NCI-H187 treated with DMSO at 0.1 percent for 48 hours (cell line): Measurements from ENCODE around the gene SLC16A6.
"Not testable (repeated sequence)": the region's sequence is repeated elsewhere in the genome, so short reads cannot be mapped to it uniquely, and the experiment has no call there.

ENCODE experiments used
- DNase-seq: peaks from one replicate; lab custom pipeline; 2025; lab: John Stamatoyannopoulos, UW

Gene SLC16A6

DNA sequence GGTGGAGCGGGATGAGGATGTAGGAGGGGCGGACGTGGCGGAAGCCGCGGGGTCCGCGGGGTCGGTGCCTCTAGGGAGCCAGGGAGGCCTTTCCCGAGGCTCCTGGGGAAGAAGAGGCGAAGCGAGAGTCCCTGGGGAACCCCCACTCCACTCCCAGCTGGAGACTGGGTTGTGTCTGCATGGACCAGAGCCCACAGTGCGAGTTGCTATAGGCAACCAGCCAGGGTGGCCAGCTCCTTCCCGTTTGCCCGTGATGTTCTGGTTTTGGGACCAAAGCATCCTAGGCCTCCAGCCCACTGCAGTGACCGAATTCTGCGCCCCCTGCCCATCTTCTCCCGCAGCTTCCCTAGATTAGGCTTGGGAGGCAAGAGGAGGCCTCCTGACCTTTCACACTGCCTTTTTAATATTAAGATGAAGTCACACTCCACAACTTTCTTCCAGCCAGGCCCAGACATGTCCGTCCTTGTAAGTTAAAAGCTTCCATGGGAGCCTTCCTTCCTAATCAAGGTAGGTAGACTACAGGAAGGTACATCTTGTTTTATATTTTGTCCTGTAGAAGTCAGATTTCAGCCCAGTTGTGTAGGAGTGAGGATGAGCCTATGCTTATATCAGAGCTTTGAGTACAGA is 42.6 kb downstream of the SLC16A6 start:
- no peak for DNase-seq

DNA sequence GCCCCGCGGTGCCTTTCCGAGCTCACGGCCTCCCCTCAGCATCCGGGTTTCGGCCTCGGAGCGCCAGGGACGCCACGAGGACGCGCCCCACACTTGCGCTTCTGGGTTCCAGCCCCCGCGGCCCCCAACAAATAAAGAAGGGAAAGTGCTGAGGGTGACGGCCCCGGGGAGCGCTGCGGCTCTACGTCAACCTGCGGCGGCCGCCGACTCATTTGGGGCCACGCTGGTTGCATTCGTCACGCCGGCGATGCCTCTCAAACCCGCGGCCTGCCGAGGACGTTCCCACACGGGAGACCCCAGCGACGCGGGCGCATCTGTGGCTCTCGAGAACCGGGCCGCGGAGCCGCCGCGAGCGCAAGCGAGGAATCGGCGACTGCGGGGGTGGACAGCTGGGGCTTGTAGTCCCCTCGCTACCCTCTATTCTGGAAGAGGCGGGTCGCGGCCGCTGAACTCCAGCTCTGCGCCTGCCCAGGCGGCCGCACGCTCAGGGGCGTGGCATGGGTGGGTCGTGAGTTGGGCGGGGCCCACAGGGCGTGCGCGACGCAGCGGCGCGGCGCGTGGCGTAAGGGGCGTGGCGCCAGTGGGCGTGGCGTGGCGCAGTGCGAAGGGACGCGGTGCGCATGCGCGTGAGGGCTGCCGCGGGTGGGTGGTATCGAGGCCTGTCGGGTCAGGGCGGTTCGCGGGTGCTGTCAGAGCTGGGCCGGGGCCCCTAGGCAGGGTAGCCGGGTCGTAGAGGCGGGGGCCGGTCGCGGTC is 43.3 kb downstream of the SLC16A6 start, which contains the start of gene AMZ2:
TSS of gene AMZ2 (plus strand) at position 599 of the 754 bp plus-strand sequence. CDS start 2,145 bp downstream, outside the sequence.
- peak; percentile 13 for DNase-seq

DNA sequence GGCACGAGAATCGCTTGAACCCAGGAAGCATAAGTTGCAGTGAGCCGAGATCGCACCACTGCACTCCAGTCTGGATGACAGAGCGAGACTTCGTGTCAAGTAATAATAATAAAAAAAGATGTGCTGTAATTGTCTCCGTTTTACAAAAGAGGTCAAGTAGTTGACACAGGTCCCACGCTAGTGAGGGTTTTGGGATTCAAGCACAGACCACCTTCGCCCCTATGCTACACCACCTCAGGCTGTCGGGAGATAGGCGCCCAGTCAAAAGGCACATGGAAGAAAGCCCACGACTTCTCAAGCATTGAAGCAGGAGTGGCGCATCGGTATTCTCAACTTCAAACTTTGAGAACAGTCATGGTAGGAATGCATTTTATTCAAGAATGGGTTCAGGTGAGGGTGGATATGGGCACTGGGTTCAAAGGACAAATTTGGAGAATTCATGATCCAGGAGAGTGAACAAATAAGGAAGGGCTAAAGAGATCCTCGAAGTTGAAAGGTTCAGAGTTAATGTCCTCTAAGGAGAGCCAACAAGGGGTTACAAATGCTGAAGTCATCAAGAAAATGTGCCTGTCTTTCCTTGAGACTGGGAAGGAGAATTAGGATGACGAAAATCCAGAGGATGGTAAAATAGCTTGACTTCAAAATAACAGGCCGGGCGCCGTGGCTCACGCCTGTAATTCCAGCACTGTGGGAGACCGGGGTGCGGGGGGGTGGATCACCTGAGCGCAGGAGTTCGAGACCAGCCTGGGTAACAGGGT is 44.5 kb downstream of the SLC16A6 start:
- no peak for DNase-seq

DNA sequence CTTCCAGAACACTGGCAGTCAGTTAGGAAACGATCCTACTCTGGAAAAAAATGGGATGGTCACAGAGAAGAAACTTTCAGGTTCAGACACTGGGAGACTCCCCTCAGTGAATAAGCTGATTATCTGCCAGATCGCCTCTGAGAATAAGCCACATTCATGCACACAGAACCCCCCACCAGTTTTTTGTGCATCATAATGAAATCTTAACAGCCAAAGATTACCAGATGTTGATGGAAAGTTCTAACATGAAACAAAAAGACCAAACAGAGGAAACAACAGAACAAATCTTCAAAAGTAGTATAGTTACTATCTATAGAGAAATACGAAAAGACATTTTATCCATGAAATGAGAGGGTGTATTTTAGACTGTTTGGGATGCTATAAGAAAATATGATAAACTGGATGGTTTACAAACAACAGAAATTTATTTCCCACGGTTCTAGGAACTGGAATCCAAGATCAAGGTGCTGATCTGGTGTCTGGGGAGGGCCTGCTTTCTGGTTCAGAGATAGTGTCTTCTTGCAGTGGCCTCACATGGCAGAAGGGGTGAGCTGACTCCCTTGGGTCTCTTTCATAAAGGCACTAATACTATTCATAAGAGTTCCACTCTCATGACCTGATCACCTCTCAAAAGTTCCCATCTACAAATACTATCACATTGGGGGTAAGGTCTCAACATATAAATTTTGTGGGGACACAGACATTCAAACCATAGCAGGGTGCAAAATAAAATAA is 51.1 kb downstream of the SLC16A6 start:
- no peak for DNase-seq

DNA sequence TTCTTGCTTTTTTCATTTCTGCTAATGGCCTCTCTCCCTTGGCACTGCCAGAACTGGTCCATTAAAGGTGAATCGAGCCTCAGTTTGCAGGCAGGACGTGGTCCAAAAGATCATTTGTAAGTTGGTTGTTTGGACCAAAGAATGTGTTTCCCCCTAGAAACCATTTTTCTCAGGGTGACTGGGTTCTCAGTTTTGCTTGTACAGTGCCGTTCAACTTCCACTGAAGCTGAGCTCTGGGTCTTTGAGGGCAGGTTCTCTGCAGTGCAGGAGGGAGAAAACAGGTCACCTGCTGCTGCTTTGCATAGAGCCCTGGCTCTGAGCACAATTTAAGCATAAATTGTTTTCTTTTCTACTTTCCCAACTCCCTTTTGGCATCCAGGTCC is 52.1 kb downstream of the SLC16A6 start:
- no peak for DNase-seq

DNA sequence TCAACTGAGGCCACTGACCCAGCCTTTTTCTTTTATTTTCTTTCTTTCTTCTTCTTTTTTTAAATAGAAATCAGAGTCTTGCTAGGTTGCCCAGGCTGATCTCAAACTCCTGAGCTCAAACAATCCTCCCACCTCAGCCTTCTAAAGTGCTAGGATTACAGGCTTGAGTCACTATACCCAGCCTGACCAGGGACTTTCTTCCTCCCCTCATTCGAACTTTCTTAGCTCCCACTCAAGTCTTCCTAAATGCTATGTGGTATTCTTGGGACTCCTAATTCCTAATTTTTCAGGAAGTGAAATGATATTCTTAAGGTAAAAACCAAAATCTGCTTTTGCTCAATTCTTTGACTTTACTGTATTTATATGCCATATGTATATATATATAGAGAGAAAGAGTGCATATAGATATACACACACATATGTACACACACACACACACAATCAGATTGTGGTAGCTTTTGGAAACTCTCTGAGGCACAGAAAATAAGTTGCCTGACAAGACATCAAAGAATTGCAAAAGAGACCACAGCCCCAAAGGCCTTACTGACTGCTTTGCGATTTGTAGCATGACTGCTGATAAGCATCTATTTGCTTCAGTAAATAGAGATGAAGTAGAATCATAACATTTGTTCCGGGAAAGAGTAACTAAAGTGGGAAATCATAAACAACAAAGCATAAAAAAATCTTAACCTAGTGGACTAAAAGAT is 52.6 kb downstream of the SLC16A6 start:
- no peak for DNase-seq

DNA sequence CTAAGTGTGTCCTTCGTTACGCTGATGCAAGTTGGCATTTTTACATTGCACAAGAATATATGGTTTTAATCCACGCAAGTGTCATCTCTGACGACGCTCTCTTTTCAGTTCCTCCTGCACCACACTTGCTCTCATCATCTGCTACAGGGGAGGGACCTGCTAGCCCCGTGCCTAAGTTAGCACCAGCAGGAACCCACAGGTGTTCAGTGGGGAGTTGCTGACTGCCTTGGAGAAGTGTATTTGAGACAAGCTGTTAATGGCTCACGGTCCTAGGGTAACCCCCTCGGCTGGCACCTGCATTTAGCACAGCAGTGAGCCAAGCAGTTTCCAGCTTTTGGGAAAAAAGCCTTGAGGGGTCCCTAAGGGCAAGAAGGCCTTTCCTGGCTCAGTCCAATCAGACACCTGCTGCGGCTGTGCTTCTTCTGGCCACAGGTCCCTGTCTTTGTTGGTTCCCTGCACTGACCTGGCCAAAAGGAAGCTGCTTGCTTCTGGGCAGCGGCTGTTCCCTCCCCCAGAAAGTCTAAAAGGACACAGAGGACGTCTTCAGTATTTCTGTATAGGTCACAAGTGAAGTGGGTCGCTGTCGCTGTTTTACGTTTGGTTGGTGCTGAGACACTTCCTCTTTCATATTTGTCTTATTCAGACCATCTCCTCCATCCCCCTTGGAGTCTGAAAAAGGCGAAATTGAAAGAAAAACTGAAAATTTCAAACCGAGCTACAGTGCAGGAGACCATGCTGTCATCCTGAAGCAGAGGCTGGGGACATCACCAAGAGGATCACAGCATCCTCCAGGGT is 53.4 kb downstream of the SLC16A6 start:
- DNase-seq: not testable (repeated sequence)

DNA sequence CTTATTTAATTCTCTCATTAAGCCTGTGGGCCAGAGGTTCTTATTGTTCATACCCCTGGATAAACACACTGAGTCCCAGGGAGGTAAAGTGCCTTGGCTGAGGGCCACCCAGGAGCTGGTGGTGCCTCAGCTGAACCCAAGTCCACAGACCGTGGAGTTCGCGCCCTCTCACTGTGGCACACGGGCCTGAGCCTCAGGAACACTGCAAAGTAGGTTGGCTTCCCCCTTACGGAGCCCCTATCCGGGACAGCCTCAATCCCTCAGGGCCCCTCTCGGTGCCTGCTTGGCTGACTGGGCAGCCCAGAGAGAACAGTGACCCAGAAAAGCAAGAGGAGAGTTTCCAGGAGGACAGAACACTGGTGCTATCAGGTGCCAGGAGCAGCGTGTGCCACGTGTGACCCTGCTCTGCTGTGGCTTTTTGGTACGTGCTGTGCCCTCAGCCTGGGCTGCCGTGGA is 55.6 kb downstream of the SLC16A6 start:
- DNase-seq: not testable (repeated sequence)

DNA sequence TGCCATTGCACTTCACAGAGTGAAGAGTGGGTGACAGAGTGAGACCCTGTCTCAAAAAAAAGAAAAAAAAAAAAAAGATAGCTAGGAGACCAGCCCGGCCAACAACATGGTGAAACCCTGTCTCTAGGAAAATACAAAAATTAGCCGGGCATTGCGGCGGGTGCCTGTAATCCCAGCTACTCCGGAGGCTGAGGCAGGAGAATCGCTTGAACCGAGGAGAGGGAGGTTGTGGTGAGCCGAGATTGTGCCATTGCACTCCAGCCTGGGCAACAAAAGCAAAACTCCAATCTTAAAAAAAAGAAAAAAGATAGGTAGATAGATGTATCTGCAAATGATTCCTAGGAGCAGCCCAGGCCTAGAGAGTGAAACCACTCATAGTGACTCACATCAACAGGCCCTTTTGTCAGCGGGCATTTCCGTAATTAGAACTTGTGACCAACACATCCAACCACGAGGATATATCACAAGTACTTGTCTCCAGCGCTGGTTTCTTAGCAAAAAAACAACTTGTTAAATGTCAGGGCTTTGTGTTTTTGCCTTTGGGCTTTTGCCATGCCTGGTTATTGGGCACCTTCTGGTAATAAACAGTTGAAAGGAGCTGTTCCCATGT is 56.1 kb downstream of the SLC16A6 start:
- not testable (repeated sequence) for DNase-seq

DNA sequence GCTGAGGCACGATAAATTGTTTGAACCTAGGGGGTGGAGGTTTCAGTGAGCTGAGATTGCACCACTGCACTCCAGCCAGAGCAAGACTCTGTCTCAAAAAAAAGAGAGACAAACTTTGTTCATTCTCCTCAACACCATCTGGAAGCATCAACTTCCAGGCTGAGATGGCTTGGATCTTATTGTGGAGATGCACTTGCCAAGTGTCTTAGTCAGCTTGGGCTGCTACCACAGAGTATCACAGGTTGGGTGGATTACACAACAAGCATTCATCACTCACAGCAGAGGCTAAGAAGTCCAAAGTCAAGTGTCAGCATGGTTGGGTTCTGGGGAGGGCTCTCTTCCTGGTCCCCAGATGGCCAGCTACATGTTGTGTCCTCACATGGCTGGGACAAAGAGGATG is 58.2 kb downstream of the SLC16A6 start:
- not testable (repeated sequence) for DNase-seq

DNA sequence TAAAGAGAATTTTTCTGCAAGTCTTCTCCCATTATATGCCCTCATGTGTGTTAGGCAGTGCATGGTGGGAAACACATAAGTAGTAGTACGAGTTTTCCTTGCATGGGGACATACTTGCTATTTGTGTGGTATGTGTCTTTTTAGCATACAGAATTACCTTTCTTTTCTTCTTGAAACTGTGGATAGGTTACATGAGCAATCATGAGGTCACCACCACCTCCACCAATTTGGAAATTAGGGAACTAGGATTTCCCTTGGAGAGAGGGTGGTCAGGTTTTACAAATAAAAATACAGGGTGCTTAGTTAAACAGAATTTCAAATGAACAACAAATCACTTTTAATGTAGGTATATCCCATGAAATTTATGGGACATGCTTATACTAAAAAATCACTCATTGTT is 59.4 kb downstream of the SLC16A6 start:
- no peak for DNase-seq

DNA sequence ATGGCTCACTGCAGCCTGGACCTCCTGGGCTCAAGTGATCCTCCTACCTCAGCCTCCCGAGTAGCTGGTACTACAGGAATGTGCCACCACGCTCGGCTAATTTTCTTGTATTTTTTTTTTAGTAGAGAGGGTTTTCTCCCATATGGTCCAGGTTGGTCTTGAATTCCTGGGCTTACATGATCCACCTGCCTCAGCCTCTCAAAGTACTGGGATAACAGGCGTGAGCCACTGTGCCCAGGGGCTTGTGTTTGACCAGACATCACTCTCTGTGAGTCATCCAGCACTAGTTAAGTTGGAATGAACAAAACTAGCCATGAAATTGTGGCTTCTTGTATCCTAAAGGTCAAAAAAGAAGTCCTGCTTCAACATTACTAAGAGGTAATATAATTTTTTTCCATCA is 59.8 kb downstream of the SLC16A6 start:
- not testable (repeated sequence) for DNase-seq

DNA sequence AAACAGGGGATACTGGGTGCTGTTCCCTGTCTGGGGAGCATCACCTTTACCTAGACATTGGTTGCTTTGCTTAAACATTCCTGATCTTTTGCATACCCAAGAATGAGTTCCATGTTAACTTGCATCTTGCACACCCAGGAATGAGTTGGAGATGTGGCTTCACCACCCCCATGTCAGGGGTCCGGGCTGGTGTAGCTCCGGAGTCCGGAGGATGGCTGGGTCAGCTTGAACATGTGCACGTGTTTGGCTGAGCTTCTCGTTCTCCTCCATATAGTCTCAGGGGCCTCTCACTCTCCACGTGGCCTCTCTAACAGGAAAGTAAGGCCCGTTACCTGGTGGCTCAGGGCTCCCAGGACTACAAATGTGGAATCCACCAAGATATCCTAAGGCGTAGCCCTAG is 61.3 kb downstream of the SLC16A6 start:
- DNase-seq: no peak

DNA sequence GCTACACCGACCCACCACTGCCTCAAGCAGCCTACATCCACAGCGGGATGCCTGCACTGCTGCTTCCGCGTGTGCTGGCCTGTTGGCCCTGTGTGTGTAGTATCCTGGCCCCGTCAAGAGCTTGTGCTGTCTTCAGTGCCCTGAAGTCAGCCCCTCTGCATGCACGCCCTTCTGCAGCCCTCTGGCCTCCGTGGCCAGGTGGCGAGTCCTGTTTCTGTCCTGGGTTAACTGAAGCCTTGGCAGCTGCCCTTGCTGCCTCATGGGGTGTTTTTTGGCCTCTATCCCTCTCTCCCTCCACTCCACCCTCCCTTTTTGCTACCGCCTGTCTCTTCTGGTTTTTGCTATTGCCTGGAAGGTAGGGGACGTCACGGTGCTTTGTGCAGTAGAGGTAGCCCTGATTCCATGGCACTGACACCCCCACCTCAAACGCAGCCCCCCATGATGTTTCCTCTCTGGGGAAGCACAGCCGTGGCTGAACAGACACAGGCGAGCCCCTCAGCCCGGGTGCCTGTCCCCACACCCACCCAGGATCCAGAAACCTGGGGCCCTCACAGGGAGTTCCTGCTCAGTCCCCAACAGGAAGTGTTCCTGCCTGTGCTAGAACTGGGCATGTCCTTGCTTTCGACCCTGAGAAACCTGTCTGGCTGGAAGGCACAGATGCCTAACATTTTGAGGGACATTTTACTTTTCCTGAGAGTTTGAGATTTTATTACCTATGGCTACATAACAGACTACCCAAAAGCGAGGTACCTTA is 61.9 kb downstream of the SLC16A6 start:
- no peak for DNase-seq

DNA sequence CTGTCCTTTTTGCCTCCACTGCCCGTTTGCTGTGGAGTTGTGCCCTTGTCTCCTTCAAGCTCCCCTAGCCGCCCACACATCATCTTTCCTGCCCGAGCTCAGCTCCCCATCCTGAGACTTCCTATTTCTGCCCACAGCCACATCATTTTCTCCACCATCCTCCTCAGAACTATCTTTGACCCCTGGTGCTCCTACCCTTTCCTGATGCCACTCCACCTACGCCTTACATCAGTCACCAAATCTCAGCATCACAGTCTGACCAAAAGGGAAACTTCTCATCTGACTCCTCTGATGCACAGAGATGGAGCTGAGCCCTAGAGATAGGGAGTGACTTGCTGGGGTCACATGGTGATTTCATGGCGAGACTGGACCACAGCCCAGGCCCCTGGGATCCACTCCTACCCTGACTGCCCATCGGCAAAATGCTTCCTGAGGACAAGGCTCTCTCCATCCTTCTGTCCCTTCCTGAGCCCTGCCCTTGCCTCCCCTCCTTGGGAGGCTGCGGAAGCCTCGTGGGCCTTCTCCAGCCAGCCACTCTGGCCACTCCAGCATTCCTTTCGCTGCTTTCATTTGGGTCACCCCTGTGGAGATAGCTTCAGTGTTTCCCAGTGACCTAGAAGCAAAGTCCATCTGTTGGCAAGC is 62.8 kb downstream of the SLC16A6 start:
- not testable (repeated sequence) for DNase-seq

DNA sequence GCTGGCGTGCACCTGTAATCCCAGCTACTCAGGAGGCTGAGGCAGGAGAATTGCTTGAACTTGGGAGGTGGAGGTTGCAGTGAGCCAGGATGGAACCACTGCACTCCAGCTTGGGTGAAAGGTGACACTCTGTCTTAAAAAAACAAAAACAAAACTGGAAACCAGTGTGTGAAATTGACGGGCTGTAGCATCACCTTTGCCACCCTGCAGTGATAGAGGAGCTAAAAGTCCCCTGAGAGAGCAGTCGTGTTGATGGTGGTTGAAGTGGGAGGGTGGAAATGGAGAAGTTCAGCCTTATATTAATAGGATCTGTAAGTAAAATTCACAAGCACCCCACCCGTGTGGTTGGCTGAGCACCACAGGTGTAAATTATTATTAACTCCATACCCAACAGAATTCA is 65.9 kb downstream of the SLC16A6 start:
- DNase-seq: not testable (repeated sequence)

DNA sequence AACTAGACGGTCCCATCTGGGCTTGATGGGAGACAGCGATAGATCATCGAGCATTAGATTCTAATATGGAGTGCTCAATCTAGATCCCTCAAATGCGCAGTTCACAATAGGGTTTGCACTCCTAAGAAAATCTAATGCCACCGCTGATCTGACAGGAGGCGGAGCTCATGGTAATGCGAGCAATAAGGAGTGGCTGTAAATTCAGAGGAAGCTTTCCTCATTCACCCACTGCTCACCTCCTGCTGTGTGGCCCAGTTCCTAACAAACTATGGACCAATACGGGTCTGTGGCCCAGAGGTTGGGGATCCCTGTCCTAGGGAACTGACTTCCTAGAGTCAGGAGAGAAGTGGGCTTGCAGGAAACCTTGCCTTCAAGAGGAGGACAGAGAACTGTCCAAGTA is 68.3 kb downstream of the SLC16A6 start:
- DNase-seq: no peak

DNA sequence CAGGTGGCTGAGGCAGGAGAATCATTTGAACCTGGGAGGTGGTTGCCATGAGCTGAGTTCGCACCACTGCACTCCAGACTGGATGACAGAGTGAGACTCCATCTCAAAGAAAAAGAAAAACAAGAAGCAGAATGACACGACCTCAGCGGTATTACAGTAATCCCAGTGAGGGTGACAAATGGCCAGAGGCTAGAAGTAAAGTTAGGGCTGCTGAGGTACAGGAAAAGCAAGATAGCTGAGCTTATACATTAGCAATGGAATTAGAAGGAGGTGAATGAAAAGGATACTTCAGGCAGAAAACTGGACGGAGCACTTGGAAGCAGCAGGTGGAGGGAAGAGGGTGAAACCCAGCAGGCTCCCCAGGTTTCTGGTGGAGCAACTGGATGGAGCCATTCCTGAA is 69.1 kb downstream of the SLC16A6 start:
- no peak for DNase-seq

DNA sequence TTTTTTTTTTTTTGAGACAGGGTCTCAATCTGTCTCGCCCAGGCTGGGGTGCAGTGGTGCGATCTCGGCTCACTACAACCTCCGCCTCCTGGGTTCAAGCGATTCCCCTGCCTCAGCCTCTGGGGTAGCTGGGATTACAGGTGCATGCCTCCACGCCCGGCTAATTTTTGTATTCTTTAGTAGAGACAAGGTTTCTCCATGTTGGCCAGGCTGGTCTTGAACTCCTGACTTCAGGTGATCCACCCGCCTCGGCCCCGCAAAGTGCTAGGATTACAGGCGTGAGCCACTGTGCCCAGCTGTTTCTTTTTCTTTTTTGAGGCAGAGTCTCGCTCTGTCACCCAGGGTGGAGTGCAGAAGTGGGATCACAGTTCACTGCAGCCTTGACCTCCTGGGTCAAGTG is 70.1 kb downstream of the SLC16A6 start:
- DNase-seq: not testable (repeated sequence)
